ENCODE measurements around the gene CPB2.

The CPB2 gene

GRCh38 chr13:46136688-46137087 lies 31.9 kb upstream of the CPB2 start:
- H3K4me1 ChIP-seq (ENCODE audit: insufficient read depth, low read length): no peaks in the 10 kb centered on the region
- TF ChIP-seq CTCF (IDR thresholded peaks at IDR 0.05; ENCODE audit: borderline replicate concordance, extremely low read depth, low read length, poor library complexity, severe bottlenecking): no peak

GRCh38 chr13:46134961-46135522 lies 30.2 kb upstream of the CPB2 start:
- H3K79me2 ChIP-seq (ENCODE audit: insufficient read depth, low read length): 0 out of 2 replicates have a peak, but pooled peaks cover 10% of the 10 kb centered on the region
- no peak overlapping the region for H3K9ac ChIP-seq (ENCODE audit: low read depth, low read length)
- H2AFZ ChIP-seq (ENCODE audit: low read depth, low read length): no peak overlapping the region
- no peak overlapping the region for H3K4me3 ChIP-seq (ENCODE audit: low read depth in 1 of 2, low read length in 2 of 2)
- DNase-seq (no peak), ATAC-seq (ENCODE audit: insufficient read depth, low read depth) (no peak; the same call in 2 of the 3 replicates)
- 0 out of 2 replicates have a peak, but pooled peaks cover 3% of the 10 kb centered on the region for H4K20me1 ChIP-seq (ENCODE audit: insufficient read depth, low read length)
- H3K4me2 ChIP-seq (ENCODE audit: insufficient read depth, low read length): no peak overlapping the region
- no peaks in the 10 kb centered on the region for H3K9me3 ChIP-seq (ENCODE audit: insufficient read depth, low read length, severe bottlenecking)
- peaks cover 99% of the 10 kb centered on the region for H3K36me3 ChIP-seq (ENCODE audit: insufficient read depth, low read length)
- no peak overlapping the region for H3K27ac ChIP-seq (ENCODE audit: low read length)
- TF ChIP-seq EZH2 (IDR thresholded peaks at IDR 0.05; ENCODE audit: borderline replicate concordance, low read depth, low read length, severe bottlenecking) (no peak), CTCF (IDR thresholded peaks at IDR 0.05; ENCODE audit: borderline replicate concordance, extremely low read depth, low read length, poor library complexity, severe bottlenecking) (no peak)
- H3K27me3 ChIP-seq (ENCODE audit: insufficient read depth, low read length, poor library complexity): no peaks in the 10 kb centered on the region
- no peaks in the 10 kb centered on the region for H3K4me1 ChIP-seq (ENCODE audit: insufficient read depth, low read length)

More at GRCh38 chr13:46136688-46137087, 31.9 kb upstream of the CPB2 start:
- no peak overlapping the region for H3K4me2 ChIP-seq (ENCODE audit: insufficient read depth, low read length)
- H4K20me1 ChIP-seq (ENCODE audit: insufficient read depth, low read length): 0 out of 2 replicates have a peak, but pooled peaks cover 3% of the 10 kb centered on the region
- H3K9me3 ChIP-seq (ENCODE audit: insufficient read depth, low read length, severe bottlenecking): no peaks in the 10 kb centered on the region
- ATAC-seq (ENCODE audit: insufficient read depth, low read depth): no peak
- no peak overlapping the region for H3K27ac ChIP-seq (ENCODE audit: low read length)
- DNase-seq: no peak
- no peak overlapping the region for H3K4me3 ChIP-seq (ENCODE audit: low read depth in 1 of 2, low read length in 2 of 2)
- peaks cover 99% of the 10 kb centered on the region for H3K36me3 ChIP-seq (ENCODE audit: insufficient read depth, low read length)
- no peak overlapping the region for H3K9ac ChIP-seq (ENCODE audit: low read depth, low read length)
- 0 out of 2 replicates have a peak, but pooled peaks cover 11% of the 10 kb centered on the region for H3K79me2 ChIP-seq (ENCODE audit: insufficient read depth, low read length)
- no peaks in the 10 kb centered on the region for H3K27me3 ChIP-seq (ENCODE audit: insufficient read depth, low read length, poor library complexity)
- H2AFZ ChIP-seq (ENCODE audit: low read depth, low read length): no peak overlapping the region

DNA sequence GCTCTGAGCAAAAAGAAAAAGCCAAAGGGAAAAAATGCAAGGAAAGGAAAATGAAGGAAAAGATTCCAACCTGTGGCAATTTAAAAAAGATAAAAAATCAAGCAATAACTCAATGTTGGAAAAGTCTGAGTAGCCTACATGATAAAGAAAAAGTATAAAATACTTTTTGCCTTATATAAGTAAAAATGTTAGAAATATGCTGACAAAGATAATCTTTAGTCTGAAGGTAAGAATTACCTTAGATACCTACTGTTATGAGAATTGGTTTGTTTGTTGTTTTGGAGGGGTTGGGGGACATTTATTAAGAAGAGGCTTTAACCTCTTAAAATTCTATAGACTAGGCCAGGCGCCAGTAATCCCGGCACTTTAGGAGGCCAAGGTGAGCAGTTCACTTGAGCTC lies 29.7 kb upstream of the CPB2 start:
- H2AFZ ChIP-seq (ENCODE audit: low read depth, low read length): no peak overlapping the region
- ATAC-seq (ENCODE audit: insufficient read depth, low read depth) (no peak), DNase-seq (no peak)
- H3K27ac ChIP-seq (ENCODE audit: low read length): no peak overlapping the region
- 0 out of 2 replicates have a peak, but pooled peaks cover 7% of the 10 kb centered on the region for H3K79me2 ChIP-seq (ENCODE audit: insufficient read depth, low read length)
- H3K36me3 ChIP-seq (ENCODE audit: insufficient read depth, low read length): peaks cover 99% of the 10 kb centered on the region
- H3K4me2 ChIP-seq (ENCODE audit: insufficient read depth, low read length): no peak overlapping the region
- no peak for TF ChIP-seq CTCF (IDR thresholded peaks at IDR 0.05; ENCODE audit: borderline replicate concordance, extremely low read depth, low read length, poor library complexity, severe bottlenecking)
- no peak overlapping the region for H3K4me3 ChIP-seq (ENCODE audit: low read depth in 1 of 2, low read length in 2 of 2)
- no peaks in the 10 kb centered on the region for H3K9me3 ChIP-seq (ENCODE audit: insufficient read depth, low read length, severe bottlenecking)
- H4K20me1 ChIP-seq (ENCODE audit: insufficient read depth, low read length): 0 out of 2 replicates have a peak, but pooled peaks cover 3% of the 10 kb centered on the region
- no peaks in the 10 kb centered on the region for H3K27me3 ChIP-seq (ENCODE audit: insufficient read depth, low read length, poor library complexity)
- H3K9ac ChIP-seq (ENCODE audit: low read depth, low read length): no peak overlapping the region
- no peaks in the 10 kb centered on the region for H3K4me1 ChIP-seq (ENCODE audit: insufficient read depth, low read length)

All from DND-41 (cell line).